Skeletal muscle satellite cell (primary cell): ENCODE measurements around the gene TMEM232.

Experiments
- H3K27me3 ChIP-seq: 2 replicates; pipeline ENCODE4 v1.7.0; 2013; ENCODE audit warnings: low read length; ENCODE audit not compliant: control insufficient read depth, insufficient read depth
- H3K36me3 ChIP-seq: 2 replicates; pipeline ENCODE4 v1.7.0; 2013; ENCODE audit warnings: mild to moderate bottlenecking, control low read depth, low read length; ENCODE audit not compliant: insufficient read depth
- H3K4me1 ChIP-seq: 2 replicates; pipeline ENCODE4 v1.7.0; 2013; ENCODE audit warnings: low read length; ENCODE audit not compliant: control insufficient read depth, insufficient read depth
- H3K4me2 ChIP-seq: 2 replicates; pipeline ENCODE4 v1.7.0; 2013; ENCODE audit warnings: mild to moderate bottlenecking, low read length
- H3K4me3 ChIP-seq: 2 replicates; pipeline ENCODE4 v1.7.0; 2013; ENCODE audit warnings: low read length
- H3K9ac ChIP-seq: 2 replicates; pipeline ENCODE4 v1.7.0; 2013; ENCODE audit warnings: mild to moderate bottlenecking, low read depth, low read length, moderate library complexity
- H3K9me3 ChIP-seq: replicated peaks from 2 replicates; pipeline ENCODE4 v1.7.0; 2013; ENCODE audit warnings: mild to moderate bottlenecking, control low read depth, low read length

TMEM232 gene

DNA sequence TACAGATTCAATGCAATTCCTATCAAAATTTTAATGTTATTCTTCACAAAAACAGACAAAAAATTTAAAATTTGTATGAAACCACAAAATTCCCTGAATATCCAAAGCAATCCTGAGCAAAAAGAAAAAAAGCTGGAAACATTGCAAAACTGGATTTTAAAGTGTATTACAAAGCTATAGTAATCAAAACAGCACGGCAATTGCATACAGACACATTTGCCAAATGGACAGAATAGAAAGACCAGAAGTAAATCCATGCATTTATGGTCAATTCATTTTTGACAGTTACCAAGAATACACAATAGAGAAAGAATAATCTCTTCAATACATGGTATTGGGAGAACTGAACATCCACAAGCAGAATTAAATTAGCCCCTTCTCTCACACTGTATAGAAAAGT lies 110.5 kb downstream of the TMEM232 start:
- Histone ChIP-seq H3K4me2 (no peak overlapping the region), H3K4me3 (no peak overlapping the region), H3K27me3 (no peaks in the 10 kb centered on the region), H3K9me3 (no peaks in the 10 kb centered on the region), H3K36me3 (no peaks in the 10 kb centered on the region), H3K4me1 (no peaks in the 10 kb centered on the region), H3K9ac (no peak overlapping the region)

DNA sequence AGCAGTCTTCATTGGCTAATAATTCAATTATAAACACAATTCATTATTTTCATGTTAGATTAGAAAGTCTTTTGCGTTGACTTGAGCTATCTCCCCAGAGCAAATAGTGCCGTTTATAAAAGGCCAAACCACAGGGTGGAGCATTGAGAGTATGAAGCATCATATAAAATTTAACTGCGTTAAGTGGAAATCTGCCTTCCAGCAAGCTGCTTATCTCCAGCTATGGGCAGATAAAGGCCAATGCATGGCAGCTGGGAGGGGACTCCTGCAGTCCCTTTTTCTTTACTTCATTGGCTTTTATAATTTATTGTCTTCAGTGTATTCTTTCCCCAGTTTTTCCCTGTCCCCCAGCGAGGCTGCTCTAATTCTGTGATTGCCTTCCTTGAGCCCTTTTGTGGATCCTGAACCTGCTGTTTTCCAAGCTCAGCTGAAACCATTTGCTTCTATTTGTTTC lies 113.7 kb downstream of the TMEM232 start:
- H3K36me3 ChIP-seq: no peaks in the 10 kb centered on the region
- H3K4me1 ChIP-seq: no peaks in the 10 kb centered on the region
- H3K27me3 ChIP-seq: no peaks in the 10 kb centered on the region
- H3K4me2 ChIP-seq: no peak overlapping the region
- no peaks in the 10 kb centered on the region for H3K9me3 ChIP-seq
- no peak overlapping the region for H3K4me3 ChIP-seq
- no peak overlapping the region for H3K9ac ChIP-seq

DNA sequence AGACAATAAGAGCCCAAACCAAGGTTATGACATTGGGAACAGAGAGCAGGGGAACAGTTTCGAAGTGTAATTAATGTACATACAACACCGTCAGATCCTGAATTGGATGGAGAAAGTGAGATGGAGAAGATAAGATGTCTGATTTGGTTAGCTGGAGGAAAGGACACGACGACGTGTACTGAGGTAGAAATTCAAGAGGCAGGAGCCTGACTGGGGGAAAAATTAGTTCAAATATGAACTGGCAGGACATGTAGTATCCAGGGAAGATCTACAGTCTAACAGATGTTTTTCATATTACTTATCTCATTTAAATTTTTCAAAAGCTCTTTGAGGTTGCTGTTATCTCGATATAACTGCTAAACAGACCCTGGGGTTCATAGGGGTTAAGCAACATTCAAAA lies 114.7 kb downstream of the TMEM232 start:
- no peak overlapping the region for H3K4me3 ChIP-seq
- H3K36me3 ChIP-seq: no peaks in the 10 kb centered on the region
- no peaks in the 10 kb centered on the region for H3K9me3 ChIP-seq
- H3K4me1 ChIP-seq: no peaks in the 10 kb centered on the region
- no peak overlapping the region for H3K4me2 ChIP-seq
- H3K9ac ChIP-seq: no peak overlapping the region
- no peaks in the 10 kb centered on the region for H3K27me3 ChIP-seq

DNA sequence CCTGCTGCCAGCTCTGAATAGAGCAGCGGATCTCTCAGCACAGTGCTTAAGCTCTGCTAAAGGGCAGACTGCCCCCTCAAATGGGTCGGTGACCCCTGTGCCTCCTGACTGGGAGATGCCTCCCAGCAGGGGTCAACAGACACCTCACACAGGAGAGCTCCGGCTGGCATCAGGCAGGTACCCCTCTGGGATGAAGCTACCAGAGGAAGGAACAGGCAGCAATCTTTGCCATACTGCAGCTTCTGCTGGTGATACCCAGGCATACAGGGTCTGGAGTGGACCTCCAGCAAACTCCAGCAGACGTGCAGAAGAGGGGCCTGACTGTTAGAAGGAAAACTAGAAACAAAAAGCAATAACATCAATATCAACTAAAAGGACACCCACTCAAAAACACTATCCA lies 131.6 kb downstream of the TMEM232 start:
- H3K9me3 ChIP-seq: no peaks in the 10 kb centered on the region
- H3K4me1 ChIP-seq: no peaks in the 10 kb centered on the region
- H3K4me2 ChIP-seq: no peak overlapping the region
- H3K9ac ChIP-seq: no peak overlapping the region
- H3K36me3 ChIP-seq: no peaks in the 10 kb centered on the region
- no peaks in the 10 kb centered on the region for H3K27me3 ChIP-seq
- H3K4me3 ChIP-seq: no peak overlapping the region

DNA sequence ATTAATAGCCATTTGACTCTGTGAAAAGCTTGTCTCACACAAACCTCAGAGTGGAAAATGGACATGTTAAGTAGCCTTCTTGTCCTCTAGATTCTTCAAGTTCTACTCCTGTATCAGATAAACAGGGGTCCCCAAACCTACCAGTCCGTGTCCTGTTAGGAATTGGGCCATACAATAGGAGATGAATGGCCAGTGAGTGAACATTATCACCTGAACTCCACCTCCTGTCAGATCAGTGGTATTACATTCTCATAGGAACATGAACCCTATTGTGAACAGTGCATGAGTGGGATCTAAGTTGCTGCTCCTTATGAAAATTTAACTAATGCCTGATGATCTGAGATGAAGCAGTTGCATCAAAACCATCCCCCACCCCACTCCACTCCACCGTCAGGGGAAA lies 136.3 kb downstream of the TMEM232 start:
- H3K4me3 ChIP-seq: no peak overlapping the region
- H3K27me3 ChIP-seq: no peaks in the 10 kb centered on the region
- no peaks in the 10 kb centered on the region for H3K36me3 ChIP-seq
- H3K4me2 ChIP-seq: no peak overlapping the region
- no peaks in the 10 kb centered on the region for H3K4me1 ChIP-seq
- H3K9me3 ChIP-seq: no peaks in the 10 kb centered on the region
- H3K9ac ChIP-seq: no peak overlapping the region

DNA sequence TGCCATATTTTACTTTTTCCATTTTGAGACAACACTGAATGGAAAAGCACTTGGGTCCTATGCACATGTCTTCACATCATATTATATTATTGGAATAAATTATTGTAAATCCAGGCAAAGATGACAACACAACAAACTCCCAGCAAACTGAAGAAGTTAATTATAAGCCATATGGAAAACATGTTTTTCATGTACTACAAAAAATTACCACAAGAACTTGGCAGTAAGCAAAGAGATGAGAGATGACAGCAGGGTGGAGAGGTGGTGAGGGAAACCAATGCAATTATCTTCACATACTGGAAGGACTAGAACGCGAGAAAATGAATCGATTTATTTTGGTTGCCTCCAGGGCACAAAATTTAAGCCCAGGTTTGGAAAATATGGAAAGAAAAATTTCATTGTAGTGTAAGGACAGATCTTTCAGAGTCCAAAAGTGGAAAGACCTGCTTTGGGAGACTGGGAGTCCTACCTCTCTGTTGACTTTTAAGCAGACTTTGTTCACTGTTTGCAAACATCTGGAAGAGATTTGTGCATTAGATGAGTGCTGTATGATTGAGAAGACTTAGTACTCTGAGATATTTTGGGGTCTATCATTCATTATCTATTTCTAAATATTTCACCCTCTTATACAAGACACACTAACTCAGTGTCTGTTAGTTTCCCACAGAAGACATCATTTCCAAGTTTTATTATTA lies 138.0 kb downstream of the TMEM232 start:
- H3K4me3 ChIP-seq: no peak overlapping the region
- H3K36me3 ChIP-seq: no peaks in the 10 kb centered on the region
- H3K4me2 ChIP-seq: no peak overlapping the region
- H3K9me3 ChIP-seq: no peaks in the 10 kb centered on the region
- H3K9ac ChIP-seq: no peak overlapping the region
- H3K27me3 ChIP-seq: no peaks in the 10 kb centered on the region
- H3K4me1 ChIP-seq: no peaks in the 10 kb centered on the region

DNA sequence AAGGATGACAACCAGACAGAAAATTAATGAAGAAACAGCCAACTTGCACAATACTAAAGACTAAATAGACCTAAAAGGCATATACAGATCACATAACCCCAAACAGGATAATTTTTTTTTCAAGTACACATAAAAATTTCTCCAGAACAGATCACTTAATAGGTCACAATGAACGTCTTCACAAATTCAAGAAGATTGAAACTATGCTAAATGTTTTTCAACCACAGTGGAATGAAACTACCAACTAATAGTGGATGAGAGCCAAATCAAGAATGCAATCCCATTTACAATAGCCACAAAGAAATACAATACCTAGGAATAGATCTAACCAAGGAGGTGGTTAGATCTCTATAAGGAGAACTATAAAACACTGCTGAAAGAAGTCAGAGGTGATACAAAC lies 145.8 kb downstream of the TMEM232 start:
- H3K9ac ChIP-seq: no peak overlapping the region
- no peaks in the 10 kb centered on the region for H3K4me1 ChIP-seq
- no peaks in the 10 kb centered on the region for H3K9me3 ChIP-seq
- H3K27me3 ChIP-seq: no peaks in the 10 kb centered on the region
- H3K4me2 ChIP-seq: no peak overlapping the region
- no peaks in the 10 kb centered on the region for H3K36me3 ChIP-seq
- no peak overlapping the region for H3K4me3 ChIP-seq

DNA sequence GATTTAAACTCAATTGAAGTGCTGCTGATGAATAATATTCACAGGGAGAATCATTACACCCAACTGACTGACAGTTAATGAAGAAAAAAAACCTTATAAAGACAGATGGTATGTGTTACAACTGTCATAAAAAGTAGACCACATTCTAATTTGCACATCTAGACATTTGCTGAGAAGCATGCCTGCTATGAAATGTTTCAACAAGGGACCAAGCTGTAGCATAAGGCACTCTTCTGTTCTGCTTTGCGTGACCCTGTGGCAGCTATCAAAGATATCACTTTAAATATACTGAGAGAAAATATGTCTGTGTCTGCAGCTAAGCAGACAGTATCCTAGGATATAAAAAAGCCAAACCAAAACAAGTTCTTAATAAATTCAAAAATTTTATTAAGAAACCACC lies 153.7 kb downstream of the TMEM232 start:
- no peaks in the 10 kb centered on the region for H3K4me1 ChIP-seq
- H3K9me3 ChIP-seq: no peaks in the 10 kb centered on the region
- no peaks in the 10 kb centered on the region for H3K36me3 ChIP-seq
- no peaks in the 10 kb centered on the region for H3K27me3 ChIP-seq
- H3K9ac ChIP-seq: no peak overlapping the region
- no peak overlapping the region for H3K4me3 ChIP-seq
- no peak overlapping the region for H3K4me2 ChIP-seq

DNA sequence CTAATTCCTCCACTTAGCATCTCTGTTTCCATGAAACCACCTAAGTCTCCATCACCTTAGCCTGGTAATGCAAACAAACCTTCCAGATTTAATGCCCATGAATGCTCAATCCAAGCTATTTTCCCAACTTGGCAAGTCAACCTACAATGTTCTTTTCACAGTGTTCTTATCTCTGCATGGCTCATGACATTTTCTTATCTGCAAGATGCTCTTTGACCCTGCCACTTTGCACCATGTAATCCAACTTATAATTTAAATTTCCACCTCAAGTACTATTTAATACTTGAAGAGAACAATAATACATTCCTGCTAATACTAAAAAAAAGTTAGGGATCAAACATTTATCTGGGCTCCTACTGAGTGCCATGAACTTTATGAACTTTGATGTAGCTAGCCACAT lies 164.3 kb downstream of the TMEM232 start:
- Histone ChIP-seq H3K4me1 (no peaks in the 10 kb centered on the region), H3K27me3 (no peaks in the 10 kb centered on the region), H3K9me3 (no peaks in the 10 kb centered on the region), H3K4me2 (no peak overlapping the region), H3K36me3 (no peaks in the 10 kb centered on the region), H3K4me3 (no peak overlapping the region), H3K9ac (no peak overlapping the region)

DNA sequence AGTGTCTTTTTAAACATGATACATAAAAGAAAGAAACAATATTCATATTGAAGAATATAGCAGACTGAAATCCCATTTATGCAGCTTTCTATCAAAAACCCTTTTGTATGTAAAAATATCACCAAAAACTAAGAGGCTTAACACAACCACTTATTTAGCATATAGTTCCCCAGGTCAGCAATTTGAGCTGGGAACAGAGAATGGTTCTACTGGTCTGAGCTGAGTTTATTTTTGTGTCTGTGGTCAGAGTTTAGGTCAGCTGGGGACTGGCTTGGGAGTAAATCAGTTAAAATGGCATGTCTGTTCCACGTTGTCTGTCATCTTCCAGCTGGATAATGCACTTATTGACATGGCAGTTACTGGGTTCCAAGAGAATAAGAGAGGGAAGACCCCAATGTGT lies 165.0 kb downstream of the TMEM232 start:
- Histone ChIP-seq H3K9me3 (no peaks in the 10 kb centered on the region), H3K36me3 (no peaks in the 10 kb centered on the region), H3K27me3 (no peaks in the 10 kb centered on the region), H3K4me3 (no peak overlapping the region), H3K9ac (no peak overlapping the region), H3K4me1 (no peaks in the 10 kb centered on the region), H3K4me2 (no peak overlapping the region)

DNA sequence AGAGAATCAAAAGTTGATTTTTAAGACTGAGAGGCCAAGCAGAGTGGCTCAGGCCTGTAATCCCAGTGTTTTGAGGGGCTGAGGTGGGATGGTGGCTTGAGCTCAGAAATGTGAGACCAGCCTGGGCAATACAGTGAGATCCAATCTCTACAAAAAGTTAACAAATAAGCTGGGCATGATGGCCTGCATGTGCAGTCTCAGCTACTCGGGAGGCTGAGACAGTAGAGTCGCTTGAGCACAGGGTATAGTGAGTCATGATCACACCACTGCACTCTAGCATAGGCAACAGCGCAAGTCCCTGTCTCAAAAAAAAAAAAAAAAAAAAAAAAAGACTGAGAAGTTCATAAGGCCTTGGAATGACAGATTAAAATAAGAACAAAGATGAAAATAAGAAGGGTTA lies 177.2 kb downstream of the TMEM232 start:
- H3K4me1 ChIP-seq: peaks cover 9% of the 10 kb centered on the region
- no peaks in the 10 kb centered on the region for H3K27me3 ChIP-seq
- H3K4me2 ChIP-seq: no peak overlapping the region
- no peaks in the 10 kb centered on the region for H3K9me3 ChIP-seq
- H3K9ac ChIP-seq: no peak overlapping the region
- H3K4me3 ChIP-seq: no peak overlapping the region
- no peaks in the 10 kb centered on the region for H3K36me3 ChIP-seq

DNA sequence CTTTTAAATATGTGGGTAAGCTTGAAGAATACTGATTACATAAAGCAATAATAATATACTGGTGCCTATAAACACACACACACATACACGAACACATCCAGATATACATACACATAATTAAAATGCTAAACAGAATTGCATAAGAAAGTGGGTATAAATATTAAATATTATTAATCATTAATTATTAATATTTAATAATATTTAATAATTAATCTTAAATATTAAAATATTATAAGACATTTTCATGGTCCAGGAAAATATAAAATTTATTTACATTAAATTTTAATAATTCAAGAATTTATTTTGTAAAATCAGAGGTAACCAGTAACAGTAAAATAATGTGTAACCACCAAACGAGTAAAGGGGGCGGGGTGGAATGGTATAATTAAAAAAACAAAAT lies 178.3 kb downstream of the TMEM232 start:
- Histone ChIP-seq H3K4me2 (no peak overlapping the region), H3K27me3 (no peaks in the 10 kb centered on the region), H3K9ac (no peak overlapping the region), H3K9me3 (no peaks in the 10 kb centered on the region), H3K4me1 (peaks cover 11% of the 10 kb centered on the region), H3K36me3 (no peaks in the 10 kb centered on the region), H3K4me3 (no peak overlapping the region)
